GM18520 (cell line): ENCODE measurements around the gene STK39.
A peak's percentile ranks its signal among the peaks of the same experiment; 100 is the strongest.
"Not testable (repeated sequence)": the region's sequence is repeated elsewhere in the genome, so short reads cannot be mapped to it uniquely, and the experiment has no call there.

Source experiments
- ATAC-seq: cut with Tn5 transposase; IDR thresholded peaks from one replicate; pipeline ENCODE4 v1.9.1; 2021; ENCODE audit not compliant: unreplicated experiment

The STK39 gene

GRCh38 chr2:168247341-168248261, at the start of gene STK39:
Gene STK39, minus strand, starts transcription at chr2:168247595. Its CDS starts 160 bp downstream, at chr2:168247435.
- ATAC-seq = peak; percentile 58

- no peak for ATAC-seq
Observed at GRCh38 chr2:168295051-168295450, 47.7 kb upstream of the STK39 start.

GRCh38 chr2:168294409-168294808, 47.0 kb upstream of the STK39 start:
- no peak for ATAC-seq

GRCh38 chr2:168293766-168294165, 46.4 kb upstream of the STK39 start:
- ATAC-seq = no peak

- no peak for ATAC-seq
Observed at GRCh38 chr2:168290391-168290790, 43.0 kb upstream of the STK39 start.

- ATAC-seq = no peak
Observed at GRCh38 chr2:168289880-168290279, 42.5 kb upstream of the STK39 start.

- ATAC-seq = no peak
Observed at GRCh38 chr2:168286535-168286934, 39.1 kb upstream of the STK39 start.

- no peak for ATAC-seq
Observed at GRCh38 chr2:168278424-168278888, 31.1 kb upstream of the STK39 start.

GRCh38 chr2:168277276-168277675, 29.9 kb upstream of the STK39 start:
- ATAC-seq = no peak

GRCh38 chr2:168272225-168272624, 24.8 kb upstream of the STK39 start:
- no peak for ATAC-seq

GRCh38 chr2:168262926-168263325, 15.5 kb upstream of the STK39 start:
- ATAC-seq = not testable (repeated sequence)

- ATAC-seq = no peak
Observed at GRCh38 chr2:168256448-168256847, 9.1 kb upstream of the STK39 start.

- no peak for ATAC-seq
Observed at GRCh38 chr2:168255866-168256265, 8.5 kb upstream of the STK39 start.

- no peak for ATAC-seq
Observed at GRCh38 chr2:168255103-168255502, 7.7 kb upstream of the STK39 start.

- no peak for ATAC-seq
Observed at GRCh38 chr2:168254158-168254935, 7.0 kb upstream of the STK39 start.

GRCh38 chr2:168253379-168253778, 6.0 kb upstream of the STK39 start:
- no peak for ATAC-seq

- no peak for ATAC-seq
Observed at GRCh38 chr2:168252976-168253375, 5.6 kb upstream of the STK39 start.

- peak; percentile 24 for ATAC-seq
Observed at GRCh38 chr2:168246483-168247340, 683 bp downstream of the STK39 start.

- no peak for ATAC-seq
Observed at GRCh38 chr2:168246072-168246482, 1.3 kb downstream of the STK39 start.

GRCh38 chr2:168245074-168245825, 2.1 kb downstream of the STK39 start:
- no peak for ATAC-seq
